PC-3 (cell line): Measurements from ENCODE around the gene FERMT3. TPM values are rescaled to one million over a fixed set of nuclear protein-coding genes. Genes with fewer than 3 reads are reported as not detected.

Source experiments
- ATAC-seq: fragments of 200-7000 bp; cut with Tn5 transposase; 2 replicates; pipeline ENCODE4 v1.9.1; 2020; ENCODE audit warnings: mild to moderate bottlenecking, moderate library complexity
- BruUV-seq: library from RNA; stranded (reverse); fragments of 400-500 nt; replicated peaks from 2 replicates; lab custom pipeline; 2021; lab: Mats Ljungman, UMichigan
- CTCF ChIA-PET: fragments of 300-600 bp; sonication (Branson Sonifier 250); formaldehyde crosslinking; loops from one replicate; lab custom pipeline; 2022; ENCODE audit warnings: antibody characterized with exemption; lab: Charles Lee
- POLR2A ChIA-PET: fragments of 300-600 bp; sonication (Branson Sonifier 250); formaldehyde crosslinking; loops from one replicate; lab custom pipeline; 2022; ENCODE audit warnings: antibody characterized with exemption; ENCODE audit not compliant: unreplicated experiment; lab: Charles Lee
- DNase-seq: peaks from one replicate; pipeline ENCODE4 v3.0.0-alpha.2; 2015
- H2AFZ ChIP-seq: fragments of 300-600 bp; sonication (generic); 2 replicates; pipeline ENCODE4 v1.6.0; 2016; ENCODE audit warnings: antibody characterized with exemption, low read length
- H3F3A ChIP-seq: fragments of 300-600 bp; sonication (generic); one replicate; pipeline ENCODE4 v1.6.0; 2017; ENCODE audit warnings: antibody characterized with exemption, low read length, control low read depth, mild to moderate bottlenecking; ENCODE audit not compliant: unreplicated experiment
- H3K27ac ChIP-seq: fragments of 300-600 bp; sonication (generic); 2 replicates; pipeline ENCODE4 v1.5.1; 2016; ENCODE audit warnings: mild to moderate bottlenecking, low read length
- H3K27me3 ChIP-seq: fragments of 300-600 bp; sonication (generic); 2 replicates; pipeline ENCODE4 v1.6.1; 2016; ENCODE audit warnings: low read length, mixed read lengths
- H3K36me3 ChIP-seq: fragments of 300-600 bp; sonication (generic); 2 replicates; pipeline ENCODE4 v1.6.1; 2016; ENCODE audit warnings: low read depth, mixed run types, low read length, mixed read lengths
- H3K4me1 ChIP-seq: fragments of 300-600 bp; sonication (generic); 2 replicates; pipeline ENCODE4 v1.5.1; 2016; ENCODE audit warnings: low read length; ENCODE audit not compliant: insufficient read depth
- H3K4me2 ChIP-seq: fragments of 300-600 bp; sonication (generic); 2 replicates; pipeline ENCODE4 v1.6.0; 2016; ENCODE audit warnings: low read length
- H3K4me3 ChIP-seq: fragments of 300-600 bp; sonication (generic); 2 replicates; pipeline ENCODE4 v1.5.1; 2016; ENCODE audit warnings: mild to moderate bottlenecking, low read length, mixed read lengths
- H3K79me2 ChIP-seq: fragments of 300-600 bp; sonication (generic); 2 replicates; pipeline ENCODE4 v1.6.1; 2017; ENCODE audit warnings: low read length, mixed read lengths
- H3K9ac ChIP-seq: fragments of 300-600 bp; sonication (generic); 2 replicates; pipeline ENCODE4 v1.6.0; 2016; ENCODE audit warnings: mild to moderate bottlenecking, low read length
- H3K9me2 ChIP-seq: fragments of 300-600 bp; sonication (generic); replicated peaks from 2 replicates; pipeline ENCODE4 v1.6.1; 2016; ENCODE audit warnings: mixed run types, low read length, mixed read lengths
- H3K9me3 ChIP-seq: fragments of 300-600 bp; sonication (generic); 2 replicates; pipeline ENCODE4 v1.6.1; 2016; ENCODE audit warnings: low read length, mixed read lengths
- H4K20me1 ChIP-seq: fragments of 300-600 bp; sonication (generic); 2 replicates; pipeline ENCODE4 v1.6.1; 2016; ENCODE audit warnings: low read length, mixed read lengths
- EZH2 ChIP-seq: fragments of 300-600 bp; sonication (generic); IDR thresholded peaks from one replicate; pipeline ENCODE4 v1.6.1; 2017; ENCODE audit warnings: antibody characterized with exemption, mild to moderate bottlenecking, low read length; ENCODE audit not compliant: unreplicated experiment
- EZH2phosphoT487 ChIP-seq: fragments of 300-600 bp; sonication (generic); IDR thresholded peaks from 2 replicates; pipeline ENCODE4 v1.6.1; 2018; ENCODE audit warnings: mild to moderate bottlenecking, antibody characterized with exemption, low read length, borderline replicate concordance
- intact Hi-C: fragments of 100-400 bp; cut with micrococcal nuclease; formaldehyde crosslinking; loops from 2 replicates; pipeline ENCODE4 v1.9.0; 2023
- total RNA-seq: library from RNA; depleted of rRNA; stranded (reverse); fragments of >200 nt; gene quantifications from 2 replicates; pipeline ENCODE4 v1.2.3, GENCODE V29; 2014
- TF ChIP-seq, protein P1 (sequence below): fragments of 300-600 bp; sonication (generic); conservative IDR thresholded peaks from 2 replicates; pipeline ENCODE4 v1.5.1; 2017; ENCODE audit warnings: antibody characterized with exemption, low read depth, mild to moderate bottlenecking, low read length

FERMT3 gene
- total RNA-seq, 1 experiment from 2014 or later = 2.4 TPM

DNA sequence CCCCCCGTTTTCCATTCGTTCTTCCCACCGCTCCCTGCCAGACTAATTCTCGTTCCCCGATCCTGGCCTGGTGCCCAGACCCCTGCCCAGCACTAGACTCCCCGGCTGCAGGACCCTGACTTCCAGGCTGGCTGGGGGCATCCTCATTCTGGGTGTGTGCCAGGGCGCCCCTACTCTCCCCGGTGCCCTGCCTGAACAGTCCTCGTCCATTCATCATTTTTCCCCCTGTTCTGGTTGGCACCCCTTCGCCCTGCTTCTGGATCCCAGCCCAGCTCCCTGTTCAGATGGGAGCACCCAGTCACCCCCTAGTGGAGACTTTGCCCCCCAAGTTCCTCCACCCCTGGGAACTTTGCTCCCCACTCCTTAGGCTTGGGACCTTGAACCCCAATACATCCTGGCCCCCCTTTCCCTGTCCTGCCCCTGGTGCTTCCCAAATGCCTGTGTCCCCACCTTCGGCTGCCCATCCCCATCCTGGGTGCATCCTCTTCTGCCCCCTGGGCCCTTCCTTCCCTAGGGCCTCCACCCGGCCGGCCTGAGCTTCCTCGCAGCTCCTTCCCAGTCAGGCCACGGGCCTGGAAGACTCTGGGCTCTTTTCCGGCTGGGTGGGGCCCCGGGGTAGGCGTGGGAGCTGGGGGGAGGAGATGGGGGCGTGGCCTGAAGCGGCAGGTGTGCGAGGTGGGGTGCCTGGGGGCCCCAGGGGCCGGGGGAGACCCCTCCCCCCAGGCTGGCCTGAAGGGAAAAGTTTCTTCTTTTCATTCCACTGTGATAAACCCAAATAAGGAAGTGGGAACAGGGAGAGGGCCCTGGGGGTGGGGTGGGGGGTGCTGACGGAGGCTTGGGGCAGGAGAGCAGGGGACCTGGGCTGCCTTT, 45.7 kb downstream of the FERMT3 start:
- Histone ChIP-seq H3K27me3 (no peaks in the 10 kb centered on the region), H3K79me2 (peaks cover 25% of the 10 kb centered on the region), H3K4me3 (peak overlapping the region; percentile 85), H3K4me1 (peaks cover 31% of the 10 kb centered on the region), H3K9me2 (no peaks in the 10 kb centered on the region), H3K9ac (peak overlapping the region; percentile 79), H3K4me2 (peak overlapping the region; percentile 98), H3K9me3 (no peaks in the 10 kb centered on the region), H3K27ac (no peak overlapping the region), H2AFZ (peak overlapping the region; percentile 68), H3K36me3 (peaks cover 21% of the 10 kb centered on the region), H4K20me1 (no peaks in the 10 kb centered on the region; the same call in 1 of the 2 replicates), H3F3A (no peaks in the 10 kb centered on the region)
- DNase-seq = peak; percentile 77
- CTCF ChIA-PET = interaction anchor here (0.6 to 1.3 kb wide), 12 partner anchors 8 to 103 kb away, joined by 3 to 11 read pairs (median 4); partner anchors contain the start of genes FKBP2 and GPR137
- TSS peak; percentile 4 for BruUV-seq
- TF ChIP-seq EZH2 (no peak), EZH2phosphoT487 (no peak)
- TF ChIP-seq, protein P1, sequence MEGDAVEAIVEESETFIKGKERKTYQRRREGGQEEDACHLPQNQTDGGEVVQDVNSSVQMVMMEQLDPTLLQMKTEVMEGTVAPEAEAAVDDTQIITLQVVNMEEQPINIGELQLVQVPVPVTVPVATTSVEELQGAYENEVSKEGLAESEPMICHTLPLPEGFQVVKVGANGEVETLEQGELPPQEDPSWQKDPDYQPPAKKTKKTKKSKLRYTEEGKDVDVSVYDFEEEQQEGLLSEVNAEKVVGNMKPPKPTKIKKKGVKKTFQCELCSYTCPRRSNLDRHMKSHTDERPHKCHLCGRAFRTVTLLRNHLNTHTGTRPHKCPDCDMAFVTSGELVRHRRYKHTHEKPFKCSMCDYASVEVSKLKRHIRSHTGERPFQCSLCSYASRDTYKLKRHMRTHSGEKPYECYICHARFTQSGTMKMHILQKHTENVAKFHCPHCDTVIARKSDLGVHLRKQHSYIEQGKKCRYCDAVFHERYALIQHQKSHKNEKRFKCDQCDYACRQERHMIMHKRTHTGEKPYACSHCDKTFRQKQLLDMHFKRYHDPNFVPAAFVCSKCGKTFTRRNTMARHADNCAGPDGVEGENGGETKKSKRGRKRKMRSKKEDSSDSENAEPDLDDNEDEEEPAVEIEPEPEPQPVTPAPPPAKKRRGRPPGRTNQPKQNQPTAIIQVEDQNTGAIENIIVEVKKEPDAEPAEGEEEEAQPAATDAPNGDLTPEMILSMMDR = peak; percentile 64
- intact Hi-C loops = no loop called here
- peak; percentile 45 for ATAC-seq
- POLR2A ChIA-PET = interaction anchor here (0.6 to 0.7 kb wide), 2 partner anchors 43 to 63 kb away, joined by 3 to 4 read pairs; no protein-coding TSS in a partner anchor

DNA sequence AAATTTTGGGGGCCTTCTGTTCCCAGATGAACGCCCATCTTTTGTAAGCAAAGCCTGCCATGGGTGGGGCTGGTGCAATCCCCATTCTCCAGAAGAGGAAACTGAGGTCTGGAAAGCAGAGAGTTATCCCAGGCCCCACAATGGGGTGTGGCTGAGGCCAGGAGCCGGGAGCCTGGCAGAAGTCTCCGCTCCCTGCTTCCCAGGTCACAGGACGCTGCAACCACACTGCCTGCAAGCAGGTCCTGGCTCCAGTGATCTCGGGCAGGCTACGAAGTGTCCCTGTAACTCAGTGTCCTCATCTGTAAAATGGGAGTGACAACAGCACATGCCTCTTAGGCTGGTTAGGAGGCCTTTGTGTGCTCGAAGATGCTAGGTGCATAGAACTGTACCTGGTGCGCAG, 46.5 kb downstream of the FERMT3 start:
- H3F3A ChIP-seq = no peaks in the 10 kb centered on the region
- peak overlapping the region; percentile 98 for H3K4me2 ChIP-seq
- CTCF ChIA-PET = interaction anchor here (0.6 kb wide), 2 partner anchors 12 to 93 kb away, joined by 3 read pairs; partner anchors contain the start of gene FKBP2
- H3K9ac ChIP-seq = no peak overlapping the region
- no peaks in the 10 kb centered on the region for H3K9me3 ChIP-seq
- no peak overlapping the region for H2AFZ ChIP-seq
- TSS peak; percentile 9 for BruUV-seq
- POLR2A ChIA-PET = no interaction called here
- peaks cover 21% of the 10 kb centered on the region for H3K36me3 ChIP-seq
- H3K79me2 ChIP-seq = peaks cover 25% of the 10 kb centered on the region
- H3K27me3 ChIP-seq = no peaks in the 10 kb centered on the region
- intact Hi-C loops = no loop called here
- H3K9me2 ChIP-seq = no peaks in the 10 kb centered on the region
- TF ChIP-seq EZH2phosphoT487 = no peak
- no peak overlapping the region for H3K27ac ChIP-seq
- ATAC-seq = no peak
- H3K4me3 ChIP-seq = peak overlapping the region; percentile 85
- no peaks in the 10 kb centered on the region; the same call in 1 of the 2 replicates for H4K20me1 ChIP-seq
- no peak for DNase-seq
- H3K4me1 ChIP-seq = peaks cover 25% of the 10 kb centered on the region

DNA sequence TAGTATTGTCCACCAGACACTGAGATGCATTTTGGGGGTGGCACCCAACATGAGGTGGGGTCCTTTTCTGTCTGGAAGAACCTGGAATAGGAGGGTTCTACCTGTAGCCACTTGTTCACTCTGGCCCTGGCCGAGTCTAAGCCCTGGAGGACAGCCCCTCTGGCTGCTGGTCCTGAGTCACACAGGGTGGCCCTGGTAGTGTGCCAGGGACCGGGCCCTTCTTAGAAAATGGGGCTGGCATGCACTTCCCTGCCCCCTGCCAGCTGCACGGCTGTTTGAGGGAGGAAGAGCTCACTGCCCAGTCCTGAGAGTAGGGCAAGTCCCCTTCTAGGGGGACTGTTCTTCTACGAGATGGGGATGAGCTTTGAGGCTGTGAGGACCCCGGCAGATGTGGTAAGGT, 47.0 kb downstream of the FERMT3 start:
- no peaks in the 10 kb centered on the region; the same call in 1 of the 2 replicates for H4K20me1 ChIP-seq
- peaks cover 25% of the 10 kb centered on the region for H3K79me2 ChIP-seq
- no peak overlapping the region for H3K9ac ChIP-seq
- no TSS peak for BruUV-seq
- CTCF ChIA-PET = interaction anchor here (0.6 kb wide), 1 partner anchor 93 kb away, joined by 3 read pairs; no protein-coding TSS in a partner anchor
- no peaks in the 10 kb centered on the region for H3K27me3 ChIP-seq
- intact Hi-C loops = no loop called here
- DNase-seq (peak; percentile 44), ATAC-seq (no peak)
- H3K36me3 ChIP-seq = peaks cover 21% of the 10 kb centered on the region
- H2AFZ ChIP-seq = no peak overlapping the region
- H3F3A ChIP-seq = no peaks in the 10 kb centered on the region
- peaks cover 25% of the 10 kb centered on the region for H3K4me1 ChIP-seq
- no peaks in the 10 kb centered on the region for H3K9me3 ChIP-seq
- H3K4me2 ChIP-seq = peak overlapping the region; percentile 98
- H3K9me2 ChIP-seq = no peaks in the 10 kb centered on the region
- H3K4me3 ChIP-seq = peak overlapping the region; percentile 85; the same call in 1 of the 2 replicates
- no peak overlapping the region for H3K27ac ChIP-seq
- TF ChIP-seq, protein P1 = no peak
- TF ChIP-seq EZH2phosphoT487 (no peak), EZH2 (no peak)
- POLR2A ChIA-PET = no interaction called here
